Transverse colon (tissue), 4 donors: Measurements from ENCODE around the gene TMEM214. TPM values are rescaled to one million over a fixed set of nuclear protein-coding genes. Genes with fewer than 3 reads are reported as not detected.

Experiments used
- DNase-seq: peaks from one replicate; pipeline ENCODE4 v3.0.0-alpha.2; 2019
- H3K27ac ChIP-seq, 4 donors: fragments of 200-600 bp; sonication (generic); 2 replicates each; pipeline ENCODE4 v1.5.1; 2016 to 2018; ENCODE audit warnings: inconsistent platforms in 4 of 4
- H3K27me3 ChIP-seq: fragments of 200-600 bp; sonication (generic); 2 replicates; pipeline ENCODE4 v1.5.1; 2017; ENCODE audit warnings: inconsistent platforms
- H3K36me3 ChIP-seq, 4 donors: fragments of 200-600 bp; sonication (generic); 2 replicates each; pipeline ENCODE4 v1.5.1; 2017 to 2019; ENCODE audit warnings: inconsistent platforms in 4 of 4
- H3K4me1 ChIP-seq, 4 donors: fragments of 200-600 bp; sonication (generic); 2 replicates each; pipeline ENCODE4 v1.5.1; 2017 to 2020; ENCODE audit warnings: inconsistent platforms in 4 of 4
- H3K4me3 ChIP-seq, 4 donors: fragments of 200-600 bp; sonication (generic); 1 replicate in 1 of 4; 2 replicates in 3 of 4; pipeline versions ENCODE4 v1.5.1 to v1.6.1; 2017 to 2019; ENCODE audit warnings: inconsistent platforms in 4 of 4
- H3K9me3 ChIP-seq, 2 donors: fragments of 200-600 bp; sonication (generic); 2 replicates each; pipeline ENCODE4 v1.5.1; 2017 to 2019; ENCODE audit warnings: inconsistent platforms in 2 of 2
- CTCF ChIP-seq, 5 experiments: fragments of 200-600 bp in 3 of 5; fragments of 450-650 bp in 2 of 5; sonication (generic) in 3 of 5; IDR thresholded peaks; 1 replicate in 2 of 5; 2 replicates in 3 of 5; pipeline ENCODE4 v1.5.1; 2016 to 2017; ENCODE audit warnings: antibody characterized with exemption in 5 of 5, inconsistent platforms in 3 of 5, mild to moderate bottlenecking in 2 of 5, moderate library complexity in 1 of 5
- EP300 ChIP-seq: sonication (generic); formaldehyde crosslinking; IDR thresholded peaks from one replicate; pipeline ENCODE4 v1.6.1; 2017; ENCODE audit warnings: antibody characterized with exemption, low read depth
- POLR2A ChIP-seq: fragments of 450-650 bp; IDR thresholded peaks from one replicate; pipeline ENCODE4 v1.6.1; 2016; ENCODE audit warnings: antibody characterized with exemption, mild to moderate bottlenecking, moderate library complexity
- POLR2AphosphoS5 ChIP-seq, 3 donors: sonication (generic); formaldehyde crosslinking; IDR thresholded peaks; one replicate each; pipeline ENCODE4 v1.6.1; 2016; ENCODE audit warnings: antibody characterized with exemption in 3 of 3
- WGBS, 2 donors: methylation state at CpG; one replicate each; pipeline ENCODE4 v1.1.5; 2018; ENCODE audit warnings: low coverage in 1 of 2; 5-methylcytosine and 5-hydroxymethylcytosine counted together
- in situ Hi-C, 4 donors: fragments of 200-750 bp; cut with MboI; loops; one replicate each; pipeline versions ENCODE4 v1.15.0 to v1.15.1; 2017; ENCODE audit warnings: low sequenced_read_pairs in 3 of 4, low pct_ligation_motif_present in 1 of 4, low pct_unique_long_range_greater_than_20kb in 1 of 4
- intact Hi-C: fragments of 100-400 bp; cut with DNase I; formaldehyde crosslinking; loops from one replicate; pipeline ENCODE4 v1.15.1; 2023; ENCODE audit warnings: low total_unique reads
- total RNA-seq, 4 donors: library from RNA; depleted of rRNA; stranded (reverse); fragments of >200 nt; gene quantifications; one replicate each; pipeline ENCODE4 v1.1.0, GENCODE V29; 2016

TMEM214 gene
- total RNA-seq, 4 donors from 2014 or later = 51.2 to 179 (median 127) TPM

- Histone ChIP-seq H3K9me3 (no peaks in the 10 kb centered on the region), H3K27ac (peak within 1 kb of the TSS; percentile 85 to 93 (median 88)), H3K36me3 (peaks cover 0 to 12% (median 4%) of the 10 kb centered on the region in 4 donors), H3K27me3 (no peaks in the 10 kb centered on the region), H3K4me1 (peaks cover 7 to 18% (median 16%) of the 10 kb centered on the region in 4 donors), H3K4me3 (peak within 1 kb of the TSS; percentile 83 to 97 (median 89))
- DNase-seq = peak; percentile 98
- in situ Hi-C loops = no loop called here
- TF ChIP-seq CTCF (IDR thresholded peaks at IDR 0.05) (no peak), POLR2A (peak; percentile 68), EP300 (no peak), POLR2AphosphoS5 (IDR thresholded peaks at IDR 0.05) (peak; percentile 75 to 90 (median 78))
- intact Hi-C loops = loop anchor here (5.0 kb wide), 1 partner anchor 36 kb away; the partner anchor contains the start of gene KHK
- WGBS, 2 donors = 0% methylated on average over 2 to 42 of the region's 67 CpGs
Measured at GRCh38 chr2:27050996-27051901, 18.5 kb downstream of the TMEM214 start, which contains the start of gene AGBL5. Gene AGBL5, plus strand, starts transcription at chr2:27051668. Its CDS starts 1,291 bp downstream, at chr2:27052959.

GRCh38 chr2:27051902-27052645, 19.3 kb downstream of the TMEM214 start:
- peak; percentile 43 for DNase-seq
- TF ChIP-seq CTCF (IDR thresholded peaks at IDR 0.05) (no peak), POLR2A (no peak), EP300 (no peak), POLR2AphosphoS5 (IDR thresholded peaks at IDR 0.05) (no peak)
- no peaks in the 10 kb centered on the region for H3K9me3 ChIP-seq
- in situ Hi-C loops (no loop called here), intact Hi-C loops (loop anchor here (5.0 kb wide), 1 partner anchor 35 kb away; the partner anchor contains the start of gene KHK)
- 5 to 20% methylated on average over 1 to 17 of the region's 24 CpGs for WGBS, 2 donors
- peak overlapping the region; percentile 85 to 93 (median 88) for H3K27ac ChIP-seq
- H3K4me3 ChIP-seq = peak overlapping the region; percentile 83 to 97 (median 89)
- H3K27me3 ChIP-seq = no peaks in the 10 kb centered on the region
- peaks cover 7 to 18% (median 16%) of the 10 kb centered on the region in 4 donors for H3K4me1 ChIP-seq
- peaks cover 0 to 12% (median 4%) of the 10 kb centered on the region in 4 donors for H3K36me3 ChIP-seq

- no peaks in the 10 kb centered on the region for H3K9me3 ChIP-seq
- TF ChIP-seq EP300 (no peak), CTCF (IDR thresholded peaks at IDR 0.05) (no peak), POLR2A (no peak), POLR2AphosphoS5 (IDR thresholded peaks at IDR 0.05) (no peak)
- H3K4me1 ChIP-seq = peaks cover 7 to 18% (median 16%) of the 10 kb centered on the region in 4 donors
- H3K4me3 ChIP-seq = no peak overlapping the region
- 83 to 92% methylated on average over 3 to 11 of the region's 11 CpGs for WGBS, 2 donors
- peaks cover 0 to 12% (median 4%) of the 10 kb centered on the region in 4 donors for H3K36me3 ChIP-seq
- intact Hi-C loops = loop anchor here (5.0 kb wide), 1 partner anchor 34 kb away; the partner anchor contains the start of gene KHK
- in situ Hi-C loops = no loop called here
- no peak overlapping the region for H3K27ac ChIP-seq
- DNase-seq = no peak
- no peaks in the 10 kb centered on the region for H3K27me3 ChIP-seq
Measured at GRCh38 chr2:27053321-27053720, 20.6 kb downstream of the TMEM214 start.
